Upper lobe of left lung (tissue), 6 donors: ENCODE measurements around the gene TTC7B. TPM values are rescaled to one million over a fixed set of nuclear protein-coding genes. Genes with fewer than 3 reads are reported as not detected.

Source experiments
- ATAC-seq, 2 donors: fragments of 200-7000 bp; cut with Tn5 transposase; one replicate each; pipeline ENCODE4 v1.9.1; 2022; ENCODE audit warnings: mild to moderate bottlenecking in 2 of 2, moderate library complexity in 2 of 2; ENCODE audit not compliant: low FRiP score in 2 of 2
- DNase-seq, 2 donors: peaks; one replicate each; pipeline ENCODE4 v3.0.0-alpha.2; 2019 to 2020
- H3K27ac ChIP-seq, 4 donors: fragments of 200-600 bp; sonication (generic); one replicate each; pipeline ENCODE4 v1.5.1; 2016 to 2019
- H3K27me3 ChIP-seq, 4 donors: fragments of 200-600 bp; sonication (generic); one replicate each; pipeline ENCODE4 v1.5.1; 2017 to 2019
- H3K36me3 ChIP-seq, 4 donors: fragments of 200-600 bp; sonication (generic); one replicate each; pipeline ENCODE4 v1.5.1; 2016 to 2019
- H3K4me1 ChIP-seq, 4 donors: fragments of 200-600 bp; sonication (generic); one replicate each; pipeline ENCODE4 v1.5.1; 2018 to 2019
- H3K4me3 ChIP-seq, 4 donors: fragments of 200-600 bp; sonication (generic); one replicate each; pipeline ENCODE4 v1.5.1; 2017 to 2019; ENCODE audit warnings: mild to moderate bottlenecking in 2 of 4, moderate library complexity in 1 of 4
- H3K9me3 ChIP-seq, 4 donors: fragments of 200-600 bp; sonication (generic); one replicate each; pipeline ENCODE4 v1.5.1; 2018 to 2019
- CTCF ChIP-seq, 6 experiments: fragments of 450-650 bp in 4 of 6; fragments of 200-600 bp in 2 of 6; sonication (generic) in 2 of 6; IDR thresholded peaks; one replicate each; pipeline ENCODE4 v1.5.1; 2016 to 2019; ENCODE audit warnings: antibody characterized with exemption in 6 of 6
- EP300 ChIP-seq, 4 donors: sonication (generic); formaldehyde crosslinking; IDR thresholded peaks; one replicate each; pipeline ENCODE4 v1.5.1; 2017; ENCODE audit warnings: antibody characterized with exemption in 4 of 4, control low read depth in 2 of 4
- POLR2A ChIP-seq, 4 donors: fragments of 450-650 bp; IDR thresholded peaks; one replicate each; pipeline ENCODE4 v1.5.1; 2016 to 2017; ENCODE audit warnings: antibody characterized with exemption in 4 of 4, mild to moderate bottlenecking in 2 of 4
- POLR2AphosphoS5 ChIP-seq, 2 donors: sonication (generic); formaldehyde crosslinking; IDR thresholded peaks; one replicate each; pipeline ENCODE4 v1.5.1; 2017; ENCODE audit warnings: antibody characterized with exemption in 2 of 2
- WGBS, 2 donors: methylation state at CpG; one replicate each; pipeline ENCODE4 v1.1.5; 2017 to 2018; 5-methylcytosine and 5-hydroxymethylcytosine counted together
- total RNA-seq, 6 donors: library from RNA; depleted of rRNA in 4 of 6; stranded (reverse); fragments of >200 nt in 4 of 6; gene quantifications; one replicate each; pipeline versions ENCODE4 v1.1.0 to v1.2.1, GENCODE V29; 2016 to 2021
- donor health status: DM: no; HTN: no; CAD: no; lungs with moderate emphysema.
- donor health status: DM: no; HTN: yes; CAD: no; lungs with severe emphysema.

The TTC7B gene
- total RNA-seq, 6 donors from 2014 or later, result 13.5 to 87.3 (median 37.5) TPM

- 69 to 74% methylated on average over 3 of the region's 3 CpGs for WGBS, 2 donors
These were observed 91.4 kb downstream of the TTC7B start for GRCh38 chr14:90724866-90725265.

GRCh38 chr14:90722590-90722989, 93.6 kb downstream of the TTC7B start:
- Histone ChIP-seq H3K27me3 (no peaks in the 10 kb centered on the region), H3K4me3 (no peak overlapping the region), H3K36me3 (no peaks in the 10 kb centered on the region), H3K27ac (no peak overlapping the region), H3K9me3 (no peaks in the 10 kb centered on the region), H3K4me1 (peaks cover 0 to 4% (median under 1%) of the 10 kb centered on the region in 4 donors)
- TF ChIP-seq POLR2A (IDR thresholded peaks at IDR 0.05), result no peak
- no peak for TF ChIP-seq EP300 (IDR thresholded peaks at IDR 0.05)
- no peak for TF ChIP-seq POLR2AphosphoS5 (IDR thresholded peaks at IDR 0.05)
- TF ChIP-seq CTCF (IDR thresholded peaks at IDR 0.05), result no peak
- DNase-seq (no peak), ATAC-seq (peak in 1 of 2 donors; percentile 23)
- WGBS, 2 donors, result 45 to 75% methylated on average over 2 of the region's 2 CpGs

More at GRCh38 chr14:90724866-90725265, 91.4 kb downstream of the TTC7B start:
- no peak for TF ChIP-seq EP300 (IDR thresholded peaks at IDR 0.05)
- no peak for TF ChIP-seq CTCF (IDR thresholded peaks at IDR 0.05)
- no peak overlapping the region for H3K4me3 ChIP-seq
- ATAC-seq (no peak), DNase-seq (no peak)
- H3K27me3 ChIP-seq, result no peaks in the 10 kb centered on the region
- H3K27ac ChIP-seq, result no peak overlapping the region
- peaks cover 0 to 4% (median 0%) of the 10 kb centered on the region in 4 donors for H3K4me1 ChIP-seq
- H3K9me3 ChIP-seq, result no peaks in the 10 kb centered on the region
- H3K36me3 ChIP-seq, result no peaks in the 10 kb centered on the region

GRCh38 chr14:90721619-90722305, 94.5 kb downstream of the TTC7B start:
- 91 to 98% methylated on average over 10 of the region's 10 CpGs for WGBS, 2 donors
- no peak for DNase-seq
- ATAC-seq, result no peak
- Histone ChIP-seq H3K4me1 (peaks cover 0 to 4% (median 1%) of the 10 kb centered on the region in 4 donors), H3K27ac (no peak overlapping the region), H3K4me3 (no peak overlapping the region), H3K9me3 (no peaks in the 10 kb centered on the region), H3K27me3 (no peaks in the 10 kb centered on the region), H3K36me3 (no peaks in the 10 kb centered on the region)
- TF ChIP-seq POLR2AphosphoS5 (IDR thresholded peaks at IDR 0.05) (no peak), POLR2A (IDR thresholded peaks at IDR 0.05) (no peak), CTCF (IDR thresholded peaks at IDR 0.05) (no peak), EP300 (IDR thresholded peaks at IDR 0.05) (no peak)

GRCh38 chr14:90720832-90721231, 95.4 kb downstream of the TTC7B start:
- Histone ChIP-seq H3K9me3 (no peaks in the 10 kb centered on the region), H3K27me3 (no peaks in the 10 kb centered on the region), H3K4me3 (no peak overlapping the region), H3K27ac (no peak overlapping the region), H3K36me3 (no peaks in the 10 kb centered on the region), H3K4me1 (peaks cover 0 to 3% (median 0%) of the 10 kb centered on the region in 4 donors)
- DNase-seq (no peak), ATAC-seq (no peak)
- TF ChIP-seq EP300 (IDR thresholded peaks at IDR 0.05) (no peak), POLR2AphosphoS5 (IDR thresholded peaks at IDR 0.05) (no peak), CTCF (IDR thresholded peaks at IDR 0.05) (no peak), POLR2A (IDR thresholded peaks at IDR 0.05) (no peak)
- WGBS, 2 donors, result 48 to 51% methylated on average over 5 of the region's 5 CpGs

GRCh38 chr14:90720336-90720735, 95.9 kb downstream of the TTC7B start:
- H3K4me3 ChIP-seq, result no peak overlapping the region
- no peaks in the 10 kb centered on the region for H3K9me3 ChIP-seq
- DNase-seq (no peak), ATAC-seq (no peak)
- no peak for TF ChIP-seq CTCF (IDR thresholded peaks at IDR 0.05)
- no peak for TF ChIP-seq EP300 (IDR thresholded peaks at IDR 0.05)
- no peak for TF ChIP-seq POLR2A (IDR thresholded peaks at IDR 0.05)
- TF ChIP-seq POLR2AphosphoS5 (IDR thresholded peaks at IDR 0.05), result no peak
- WGBS, 2 donors, result 72 to 83% methylated on average over 7 of the region's 7 CpGs
- no peaks in the 10 kb centered on the region for H3K36me3 ChIP-seq
- H3K4me1 ChIP-seq, result peaks cover 0 to 3% (median 0%) of the 10 kb centered on the region in 4 donors
- H3K27ac ChIP-seq, result no peak overlapping the region
- H3K27me3 ChIP-seq, result no peaks in the 10 kb centered on the region
